ENCODE results near the gene FBXL14. TPM values are rescaled to one million over a fixed set of nuclear protein-coding genes. Genes with fewer than 3 reads are reported as not detected.

Gene FBXL14
- total and polyA plus RNA-seq, 7 experiments from 2014 or later = 15.1 to 43.8 (median 28.1) TPM

GRCh38 chr12:1539135-1539534, 55.2 kb downstream of the FBXL14 start:
- Histone ChIP-seq H3K36me3 (ENCODE audit: control insufficient read depth in 2 of 3, insufficient read depth in 3 of 3, low read length in 3 of 3) (no peaks in the 10 kb centered on the region), H3K9me3 (ENCODE audit: control insufficient read depth in 2 of 3, low read length in 3 of 3) (no peaks in the 10 kb centered on the region), H3K4me3 (ENCODE audit: low read length) (no peak overlapping the region), H3K4me1 (ENCODE audit: control insufficient read depth in 2 of 2, insufficient read depth in 2 of 2, low read length in 2 of 2) (peaks cover 6 to 9% of the 10 kb centered on the region in 2 donors), H3K27me3 (ENCODE audit: control insufficient read depth in 2 of 2, insufficient read depth in 2 of 2, low read length in 2 of 2) (peaks cover 6% of the 10 kb centered on the region in 2 donors), H3K27ac (ENCODE audit: low read depth, low read length) (no peak overlapping the region)
- DNase-seq = no peak
- intact Hi-C loops (cut with micrococcal nuclease) = no loop called here
- peaks cover 0 to 7% (median 1%) of the 10 kb centered on the region in 7 donors for H3K4me1 Mint-ChIP-seq
- H3K4me3 Mint-ChIP-seq = no peak overlapping the region
- peaks cover 0 to 5% (median 0%) of the 10 kb centered on the region in 5 donors for H3K36me3 Mint-ChIP-seq
- ChIA-PET POLR2A (no interaction called here), CTCF (no interaction called here)
- peaks cover 50 to 88% (median 69%) of the 10 kb centered on the region in 5 donors for H3K27me3 Mint-ChIP-seq
- H3K9me3 Mint-ChIP-seq = peaks cover 0 to 2% (median 0%) of the 10 kb centered on the region in 11 donors
- no peak overlapping the region for H3K27ac Mint-ChIP-seq
- no peak for ATAC-seq

GRCh38 chr12:1536817-1537216, 57.6 kb downstream of the FBXL14 start:
- ATAC-seq (no peak), DNase-seq (no peak)
- H3K27ac Mint-ChIP-seq = no peak overlapping the region
- ChIA-PET CTCF (no interaction called here), POLR2A (no interaction called here)
- H3K27ac ChIP-seq (ENCODE audit: low read depth, low read length) = no peak overlapping the region
- H3K9me3 Mint-ChIP-seq = no peaks in the 10 kb centered on the region
- H3K4me1 Mint-ChIP-seq = peaks cover 22 to 30% (median 25%) of the 10 kb centered on the region in 7 donors
- H3K9me3 ChIP-seq (ENCODE audit: control insufficient read depth in 2 of 3, low read length in 3 of 3) = no peaks in the 10 kb centered on the region
- peaks cover 26 to 27% of the 10 kb centered on the region in 2 donors for H3K4me1 ChIP-seq (ENCODE audit: control insufficient read depth in 2 of 2, insufficient read depth in 2 of 2, low read length in 2 of 2)
- peaks cover 62 to 92% (median 78%) of the 10 kb centered on the region in 5 donors for H3K27me3 Mint-ChIP-seq
- intact Hi-C loops (cut with micrococcal nuclease) = no loop called here
- peaks cover 11 to 16% of the 10 kb centered on the region in 2 donors for H3K27me3 ChIP-seq (ENCODE audit: control insufficient read depth in 2 of 2, insufficient read depth in 2 of 2, low read length in 2 of 2)
- peaks cover 0 to 5% (median 0%) of the 10 kb centered on the region in 5 donors for H3K36me3 Mint-ChIP-seq
- no peak overlapping the region for H3K4me3 Mint-ChIP-seq
- H3K36me3 ChIP-seq (ENCODE audit: control insufficient read depth in 2 of 3, insufficient read depth in 3 of 3, low read length in 3 of 3) = no peaks in the 10 kb centered on the region
- H3K4me3 ChIP-seq (ENCODE audit: low read length) = no peak overlapping the region

- Histone ChIP-seq H3K9me3 (ENCODE audit: control insufficient read depth in 2 of 3, low read length in 3 of 3) (no peaks in the 10 kb centered on the region), H3K4me3 (ENCODE audit: low read length) (no peak overlapping the region), H3K36me3 (ENCODE audit: control insufficient read depth in 2 of 3, insufficient read depth in 3 of 3, low read length in 3 of 3) (no peaks in the 10 kb centered on the region), H3K4me1 (ENCODE audit: control insufficient read depth in 2 of 2, insufficient read depth in 2 of 2, low read length in 2 of 2) (peaks cover 32 to 34% of the 10 kb centered on the region in 2 donors), H3K27me3 (ENCODE audit: control insufficient read depth in 2 of 2, insufficient read depth in 2 of 2, low read length in 2 of 2) (peaks cover 12 to 26% of the 10 kb centered on the region in 2 donors), H3K27ac (ENCODE audit: low read depth, low read length) (no peak overlapping the region)
- peaks cover 24 to 34% (median 25%) of the 10 kb centered on the region in 7 donors for H3K4me1 Mint-ChIP-seq
- H3K9me3 Mint-ChIP-seq = no peaks in the 10 kb centered on the region
- H3K36me3 Mint-ChIP-seq = peaks cover 0 to 5% (median 0%) of the 10 kb centered on the region in 5 donors
- peak overlapping the region in 6 of 10 donors; percentile 16 to 89 (median 84) for H3K4me3 Mint-ChIP-seq
- ChIA-PET CTCF (interaction anchor here (1.2 kb wide), 1 partner anchor 416 kb away, joined by 4 read pairs; no protein-coding TSS in a partner anchor), POLR2A (no interaction called here)
- no peak overlapping the region for H3K27ac Mint-ChIP-seq
- DNase-seq (no peak), ATAC-seq (no peak)
- intact Hi-C loops (cut with micrococcal nuclease) = loop anchor here in 1 of 2 donors (5.0 kb wide), 2 partner anchors 47 to 58 kb away; partner anchors contain the start of gene FBXL14
- peaks cover 61 to 80% (median 77%) of the 10 kb centered on the region in 5 donors for H3K27me3 Mint-ChIP-seq
Measured at GRCh38 chr12:1534748-1535147, 59.6 kb downstream of the FBXL14 start.

GRCh38 chr12:1533602-1534304, 60.6 kb downstream of the FBXL14 start:
- H3K9me3 ChIP-seq (ENCODE audit: control insufficient read depth in 2 of 3, low read length in 3 of 3) = no peaks in the 10 kb centered on the region
- Mint-ChIP-seq H3K9me3 (peaks cover 0 to 2% (median 0%) of the 10 kb centered on the region in 11 donors), H3K27me3 (peaks cover 63 to 80% (median 77%) of the 10 kb centered on the region in 5 donors), H3K4me3 (peak overlapping the region; percentile 81 to 89 (median 85)), H3K27ac (peak overlapping the region in 1 of 9 donors; percentile 40), H3K36me3 (peaks cover 0 to 3% (median 0%) of the 10 kb centered on the region in 5 donors), H3K4me1 (peaks cover 25 to 38% (median 29%) of the 10 kb centered on the region in 7 donors)
- intact Hi-C loops (cut with micrococcal nuclease) = loop anchor here (1.0 to 5.0 kb wide), 7 partner anchors 46 to 157 kb away; partner anchors contain the start of gene FBXL14 (in 1 of the 2)
- peak overlapping the region; percentile 48 for H3K4me3 ChIP-seq (ENCODE audit: low read length)
- peaks cover 32 to 34% of the 10 kb centered on the region in 2 donors for H3K4me1 ChIP-seq (ENCODE audit: control insufficient read depth in 2 of 2, insufficient read depth in 2 of 2, low read length in 2 of 2)
- peaks cover 19 to 36% of the 10 kb centered on the region in 2 donors for H3K27me3 ChIP-seq (ENCODE audit: control insufficient read depth in 2 of 2, insufficient read depth in 2 of 2, low read length in 2 of 2)
- DNase-seq = peak in 6 of 9 donors; percentile 12 to 68 (median 30)
- peak; percentile 58 for ATAC-seq
- no peaks in the 10 kb centered on the region for H3K36me3 ChIP-seq (ENCODE audit: control insufficient read depth in 2 of 3, insufficient read depth in 3 of 3, low read length in 3 of 3)
- ChIA-PET POLR2A (no interaction called here), CTCF (interaction anchor here (0.6 to 1.6 kb wide), 3 partner anchors 68 to 416 kb away, joined by 3 to 10 read pairs (median 5); no protein-coding TSS in a partner anchor)
- H3K27ac ChIP-seq (ENCODE audit: low read depth, low read length) = no peak overlapping the region

GRCh38 chr12:1533205-1533601, 61.2 kb downstream of the FBXL14 start:
- intact Hi-C loops (cut with micrococcal nuclease) = loop anchor here (1.0 to 5.0 kb wide), 7 partner anchors 46 to 157 kb away; partner anchors contain the start of gene FBXL14 (in 1 of the 2)
- peaks cover 0 to 2% (median 0%) of the 10 kb centered on the region in 11 donors for H3K9me3 Mint-ChIP-seq
- ATAC-seq (peak; percentile 65), DNase-seq (peak in 5 of 9 donors; percentile 24 to 42 (median 31))
- CTCF ChIA-PET = interaction anchor here (1.0 to 1.6 kb wide), 2 partner anchors 68 to 415 kb away, joined by 5 to 10 read pairs; no protein-coding TSS in a partner anchor
- POLR2A ChIA-PET = interaction anchor here (1.5 kb wide), 1 partner anchor 55 kb away, joined by 4 read pairs; no protein-coding TSS in a partner anchor
- peaks cover 25 to 38% (median 29%) of the 10 kb centered on the region in 7 donors for H3K4me1 Mint-ChIP-seq
- Histone ChIP-seq H3K9me3 (ENCODE audit: control insufficient read depth in 2 of 3, low read length in 3 of 3) (no peaks in the 10 kb centered on the region), H3K27ac (ENCODE audit: low read depth, low read length) (no peak overlapping the region), H3K4me3 (ENCODE audit: low read length) (peak overlapping the region; percentile 48), H3K4me1 (ENCODE audit: control insufficient read depth in 2 of 2, insufficient read depth in 2 of 2, low read length in 2 of 2) (peaks cover 32 to 34% of the 10 kb centered on the region in 2 donors), H3K36me3 (ENCODE audit: control insufficient read depth in 2 of 3, insufficient read depth in 3 of 3, low read length in 3 of 3) (no peaks in the 10 kb centered on the region), H3K27me3 (ENCODE audit: control insufficient read depth in 2 of 2, insufficient read depth in 2 of 2, low read length in 2 of 2) (peaks cover 19 to 36% of the 10 kb centered on the region in 2 donors)
- peaks cover 0 to 4% (median 0%) of the 10 kb centered on the region in 5 donors for H3K36me3 Mint-ChIP-seq
- H3K27me3 Mint-ChIP-seq = peaks cover 65 to 82% (median 77%) of the 10 kb centered on the region in 5 donors
- peak overlapping the region; percentile 81 to 89 (median 85) for H3K4me3 Mint-ChIP-seq
- peak overlapping the region in 4 of 9 donors; percentile 33 to 80 (median 62) for H3K27ac Mint-ChIP-seq

- H3K4me3 ChIP-seq (ENCODE audit: low read length) = peak overlapping the region; percentile 48
Measured at GRCh38 chr12:1532375-1533165, 61.8 kb downstream of the FBXL14 start.

More at GRCh38 chr12:1532375-1533165, 61.8 kb downstream of the FBXL14 start:
- Histone ChIP-seq H3K9me3 (ENCODE audit: control insufficient read depth in 2 of 3, low read length in 3 of 3) (no peaks in the 10 kb centered on the region), H3K36me3 (ENCODE audit: control insufficient read depth in 2 of 3, insufficient read depth in 3 of 3, low read length in 3 of 3) (no peaks in the 10 kb centered on the region), H3K27ac (ENCODE audit: low read depth, low read length) (no peak overlapping the region), H3K27me3 (ENCODE audit: control insufficient read depth in 2 of 2, insufficient read depth in 2 of 2, low read length in 2 of 2) (peaks cover 19 to 36% of the 10 kb centered on the region in 2 donors), H3K4me1 (ENCODE audit: control insufficient read depth in 2 of 2, insufficient read depth in 2 of 2, low read length in 2 of 2) (peaks cover 32 to 34% of the 10 kb centered on the region in 2 donors)
- ChIA-PET CTCF (interaction anchor here (1.0 to 1.6 kb wide), 2 partner anchors 69 to 414 kb away, joined by 5 to 10 read pairs; no protein-coding TSS in a partner anchor), POLR2A (interaction anchor here (0.6 to 1.5 kb wide), 2 partner anchors 55 to 399 kb away, joined by 3 to 4 read pairs; no protein-coding TSS in a partner anchor)
- ATAC-seq (no peak), DNase-seq (no peak)
- peaks cover 25 to 38% (median 29%) of the 10 kb centered on the region in 7 donors for H3K4me1 Mint-ChIP-seq
- peaks cover 0 to 4% (median 0%) of the 10 kb centered on the region in 5 donors for H3K36me3 Mint-ChIP-seq
- peak overlapping the region; percentile 81 to 89 (median 85) for H3K4me3 Mint-ChIP-seq
- H3K27ac Mint-ChIP-seq = peak overlapping the region in 3 of 9 donors; percentile 3 to 56 (median 33)
- H3K27me3 Mint-ChIP-seq = peaks cover 66 to 82% (median 77%) of the 10 kb centered on the region in 5 donors
- intact Hi-C loops (cut with micrococcal nuclease) = loop anchor here (1.0 to 5.0 kb wide), 7 partner anchors 45 to 158 kb away; partner anchors contain the start of gene FBXL14 (in 1 of the 2)
- peaks cover 0 to 2% (median 0%) of the 10 kb centered on the region in 11 donors for H3K9me3 Mint-ChIP-seq

All from naive thymus-derived CD4-positive, alpha-beta T cell (primary cell).